GM23338 (cell line): ENCODE results near the gene SLC39A7. TPM values are rescaled to one million over a fixed set of nuclear protein-coding genes. Genes with fewer than 3 reads are reported as not detected.

Source experiments
- ATAC-seq: fragments of 200-7000 bp; cut with Tn5 transposase; 3 replicates; pipeline ENCODE4 v1.9.1; 2020
- DNase-seq: peaks from one replicate; pipeline ENCODE4 v3.0.0-alpha.2; 2015; ENCODE audit warnings: low spot score
- H2AFZ ChIP-seq: fragments of 200-600 bp; sonication (generic); 2 replicates; pipeline ENCODE4 v1.8.0; 2016; ENCODE audit warnings: antibody characterized with exemption, mild to moderate bottlenecking, moderate library complexity
- H3F3A ChIP-seq: fragments of 200-600 bp; sonication (generic); replicated peaks from 2 replicates; pipeline ENCODE4 v1.8.0; 2017; ENCODE audit warnings: antibody characterized with exemption, mixed run types, low read depth
- H3K27ac ChIP-seq: fragments of 200-600 bp; sonication (generic); 2 replicates; pipeline ENCODE4 v1.6.1; 2016; ENCODE audit warnings: low read depth
- H3K27me3 ChIP-seq: fragments of 200-600 bp; sonication (generic); 2 replicates; pipeline ENCODE4 v1.8.0; 2016; ENCODE audit warnings: mild to moderate bottlenecking, mixed run types, moderate library complexity; ENCODE audit not compliant: insufficient read depth
- H3K36me3 ChIP-seq: fragments of 200-600 bp; sonication (generic); 2 replicates; pipeline ENCODE4 v1.8.0; 2016; ENCODE audit warnings: mild to moderate bottlenecking; ENCODE audit not compliant: insufficient read depth
- H3K4me1 ChIP-seq: fragments of 200-600 bp; sonication (generic); 2 replicates; pipeline ENCODE4 v1.8.0; 2016; ENCODE audit warnings: mild to moderate bottlenecking, moderate library complexity; ENCODE audit not compliant: insufficient read depth
- H3K4me2 ChIP-seq: fragments of 200-600 bp; sonication (generic); 2 replicates; pipeline ENCODE4 v1.7.1; 2017; ENCODE audit warnings: mixed run types
- H3K4me3 ChIP-seq: fragments of 200-600 bp; sonication (generic); 2 replicates; pipeline ENCODE4 v1.6.1; 2016; ENCODE audit warnings: mixed run types
- H3K79me2 ChIP-seq: fragments of 200-600 bp; sonication (generic); replicated peaks from 2 replicates; pipeline ENCODE4 v1.8.0; 2017; ENCODE audit warnings: mild to moderate bottlenecking; ENCODE audit not compliant: insufficient read depth
- H3K9me2 ChIP-seq: fragments of 200-600 bp; sonication (generic); 2 replicates; pipeline ENCODE4 v1.8.0; 2017; ENCODE audit not compliant: insufficient read depth
- H4K20me1 ChIP-seq: fragments of 200-600 bp; sonication (generic); replicated peaks from 2 replicates; pipeline ENCODE4 v1.8.0; 2017; ENCODE audit warnings: mild to moderate bottlenecking; ENCODE audit not compliant: insufficient read depth
- H3K27ac Mint-ChIP-seq: 2 replicates; pipeline ENCODE4 v1.8.0; 2020; ENCODE audit warnings: inconsistent platforms, mild to moderate bottlenecking, moderate library complexity, mixed read lengths
- H3K27me3 Mint-ChIP-seq: 3 replicates; pipeline ENCODE4 v1.8.0; 2022; ENCODE audit warnings: low read depth, mild to moderate bottlenecking, moderate library complexity, mixed read lengths, inconsistent platforms; ENCODE audit not compliant: insufficient read depth, poor library complexity
- H3K36me3 Mint-ChIP-seq: 3 replicates; pipeline ENCODE4 v1.8.0; 2021; ENCODE audit warnings: low read depth, mild to moderate bottlenecking, inconsistent platforms, moderate library complexity, mixed read lengths
- H3K4me1 Mint-ChIP-seq: 3 replicates; pipeline ENCODE4 v1.8.0; 2020; ENCODE audit warnings: mild to moderate bottlenecking, inconsistent platforms, mixed read lengths
- H3K4me3 Mint-ChIP-seq: 3 replicates; pipeline ENCODE4 v1.8.0; 2021; ENCODE audit warnings: moderate library complexity, mild to moderate bottlenecking, inconsistent platforms, mixed read lengths
- H3K9me3 Mint-ChIP-seq: 3 replicates; pipeline ENCODE4 v1.8.0; 2020; ENCODE audit warnings: moderate library complexity, mild to moderate bottlenecking, inconsistent platforms, mixed read lengths
- CREB1 ChIP-seq: fragments of 250-450 bp; sonication (Bioruptor Pico); IDR thresholded peaks from 2 replicates; pipeline ENCODE4 v1.5.0; 2020; ENCODE audit warnings: low read depth, mild to moderate bottlenecking, moderate library complexity
- ETS1 ChIP-seq: IDR thresholded peaks from 2 replicates; pipeline ENCODE4 v1.6.1; 2016; ENCODE audit warnings: antibody characterized with exemption
- EZH2 ChIP-seq: fragments of 200-600 bp; sonication (generic); IDR thresholded peaks from one replicate; pipeline ENCODE4 v1.8.0; 2017; ENCODE audit warnings: antibody characterized with exemption, mild to moderate bottlenecking, low read depth; ENCODE audit not compliant: unreplicated experiment
- EZH2phosphoT487 ChIP-seq: fragments of 200-600 bp; sonication (generic); IDR thresholded peaks from one replicate; pipeline ENCODE4 v1.8.1; 2018; ENCODE audit warnings: antibody characterized with exemption; ENCODE audit not compliant: unreplicated experiment
- JUNB ChIP-seq: IDR thresholded peaks from one replicate; pipeline ENCODE4 v1.6.1; 2016; ENCODE audit warnings: antibody characterized with exemption; ENCODE audit not compliant: unreplicated experiment
- NANOG ChIP-seq: IDR thresholded peaks from 2 replicates; pipeline ENCODE4 v1.6.1; 2016; ENCODE audit warnings: antibody characterized with exemption, borderline replicate concordance
- POLR2AphosphoS5 ChIP-seq: IDR thresholded peaks from 2 replicates; pipeline ENCODE4 v1.6.1; 2016; ENCODE audit warnings: antibody characterized with exemption, low read depth
- STAT1 ChIP-seq: IDR thresholded peaks from one replicate; pipeline ENCODE4 v1.6.1; 2016; ENCODE audit warnings: antibody characterized with exemption; ENCODE audit not compliant: unreplicated experiment
- ZNF114 ChIP-seq: fragments of 250-450 bp; sonication (Bioruptor Pico); IDR thresholded peaks from 2 replicates; pipeline ENCODE4 v1.5.0; 2020; ENCODE audit warnings: mild to moderate bottlenecking, moderate library complexity
- ZNF462 ChIP-seq: fragments of 250-450 bp; sonication (Bioruptor Pico); IDR thresholded peaks from 2 replicates; pipeline ENCODE4 v1.5.0; 2020; ENCODE audit warnings: mild to moderate bottlenecking, moderate library complexity
- long read RNA-seq: library from polyadenylated mRNA; unstranded; transcript quantifications from one replicate; pipeline ENCODE4 v2.0.0, GENCODE V29; 2020; ENCODE audit not compliant: unreplicated experiment
- polyA plus RNA-seq: library from polyadenylated mRNA; unstranded; fragments of >200 nt; fragmentation: Nextera tagmentation; extraction: Ambion mirVana; gene quantifications from 2 replicates; pipeline ENCODE4 v1.2.1, GENCODE V29; 2016
- total RNA-seq: library from RNA; depleted of rRNA; stranded (reverse); fragments of >200 nt; shearing (Covaris generic); gene quantifications from 2 replicates; pipeline ENCODE4 v1.2.3, GENCODE V29; 2014; rRNA removed
- TF ChIP-seq, protein P1 (sequence below), 2 experiments: fragments of 200-600 bp in 1 of 2; sonication (generic) in 1 of 2; conservative IDR thresholded peaks; 2 replicates each; pipeline versions ENCODE4 v1.5.1 to v1.6.1; 2016 to 2017; ENCODE audit warnings: antibody characterized with exemption in 2 of 2, low read depth in 2 of 2, mild to moderate bottlenecking in 2 of 2, moderate library complexity in 1 of 2
- TF ChIP-seq, protein P2 (sequence below): IDR thresholded peaks from one replicate; pipeline ENCODE4 v1.6.1; 2018; ENCODE audit warnings: antibody characterized with exemption; ENCODE audit not compliant: unreplicated experiment

The SLC39A7 gene
- 75.9 and 79.9 TPM in 2 replicates for total RNA-seq
- 9.0 and 9.2 TPM in 2 replicates for polyA plus RNA-seq
- long read RNA-seq, partial matches to known transcripts: 5 of 7 reads
- long read RNA-seq, other reads (novel, unspliced or antisense): 0 of 7 reads

DNA sequence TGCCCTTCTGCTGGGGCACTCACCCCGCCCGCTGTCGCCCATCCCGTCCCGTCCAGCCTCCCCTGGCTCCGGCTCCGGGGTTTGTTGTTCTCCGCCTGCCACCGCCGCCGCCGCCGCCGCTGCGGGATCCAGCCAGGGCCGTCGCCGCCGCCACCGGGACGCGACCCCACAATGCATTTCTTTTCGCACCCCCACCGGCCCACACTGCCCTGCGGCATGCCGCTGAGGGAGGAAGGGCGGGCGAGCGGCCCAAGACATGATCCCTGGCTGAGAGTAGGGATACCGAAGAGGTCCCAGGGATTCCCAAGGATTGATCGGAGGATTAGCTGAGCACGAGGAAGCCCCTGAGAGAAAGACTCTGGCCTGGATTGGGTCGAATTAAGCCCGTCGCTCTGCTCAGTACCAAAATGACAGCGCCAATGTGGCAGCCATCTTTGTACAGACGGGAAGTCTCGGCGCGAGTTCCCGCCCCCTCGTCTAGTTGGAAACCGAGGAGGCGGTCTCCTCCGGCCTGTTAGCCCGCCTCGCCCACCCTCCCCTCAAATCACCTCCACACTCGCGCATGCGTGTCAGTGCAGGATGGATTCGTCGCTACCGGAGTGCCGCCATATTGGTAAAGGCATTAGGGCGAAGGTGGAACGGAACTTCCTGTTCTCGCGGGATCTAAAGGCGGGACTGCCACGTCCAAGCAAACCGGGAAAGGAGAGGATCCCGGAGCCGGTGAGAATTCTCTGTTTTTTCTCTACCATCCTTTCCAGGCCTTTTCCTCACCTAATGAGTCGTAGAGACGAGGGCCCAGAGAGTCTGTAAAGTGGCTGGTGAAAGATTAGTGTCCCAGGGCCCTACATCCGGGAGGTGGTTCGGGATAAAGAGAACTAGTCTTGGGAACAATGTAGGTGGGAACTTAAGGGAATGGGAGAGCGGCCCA lies at the start of gene SLC39A7, which contains the start of gene RXRB:
SLC39A7 (plus strand) TSS at position 649 of the 928 bp plus-strand sequence. CDS start 379 bp downstream, outside the sequence.
RXRB (minus strand) TSS at position 447 of the 928 bp plus-strand sequence; CDS start at position 258, 189 bp downstream.
- peak within 1 kb of the TSS; percentile 100 for H3K4me3 Mint-ChIP-seq
- H3K36me3 ChIP-seq: peaks cover 11% of the 10 kb centered on the region; the same call in 1 of the 2 replicates
- H3K27ac Mint-ChIP-seq: peak within 1 kb of the TSS; percentile 99
- H2AFZ ChIP-seq: peak within 1 kb of the TSS; percentile 98
- no peaks in the 10 kb centered on the region; the same call in 1 of the 3 replicates for H3K9me3 Mint-ChIP-seq
- peak within 1 kb of the TSS; percentile 93 for H3K4me3 ChIP-seq
- peak within 1 kb of the TSS; percentile 98 for H3K4me2 ChIP-seq
- DNase-seq (peak; percentile 99), ATAC-seq (peak; percentile 41)
- H3K4me1 ChIP-seq: peaks cover 23% of the 10 kb centered on the region
- H4K20me1 ChIP-seq: peaks cover 22% of the 10 kb centered on the region
- peaks cover 38% of the 10 kb centered on the region for H3K36me3 Mint-ChIP-seq
- H3K27me3 ChIP-seq: peaks cover 6% of the 10 kb centered on the region
- peaks cover 23% of the 10 kb centered on the region for H3K79me2 ChIP-seq
- peaks cover 37% of the 10 kb centered on the region for H3F3A ChIP-seq
- peak within 1 kb of the TSS; percentile 95 for H3K27ac ChIP-seq
- H3K9me2 ChIP-seq: no peaks in the 10 kb centered on the region
- peaks cover 22% of the 10 kb centered on the region for H3K27me3 Mint-ChIP-seq
- H3K4me1 Mint-ChIP-seq: peaks cover 62% of the 10 kb centered on the region
- TF ChIP-seq EZH2phosphoT487 (no peak), JUNB (no peak), ETS1 (0 out of 2 replicates have a peak, but pooled peaks have one; percentile 24), ZNF114 (CRISPR knock-in tag) (peak; percentile 37; the same call in 1 of the 2 replicates), NANOG (no peak), ZNF462 (no peak), STAT1 (no peak), CREB1 (CRISPR knock-in tag) (no peak; the same call in 1 of the 2 replicates), EZH2 (no peak), POLR2AphosphoS5 (peak; percentile 62)
- TF ChIP-seq, protein P1, sequence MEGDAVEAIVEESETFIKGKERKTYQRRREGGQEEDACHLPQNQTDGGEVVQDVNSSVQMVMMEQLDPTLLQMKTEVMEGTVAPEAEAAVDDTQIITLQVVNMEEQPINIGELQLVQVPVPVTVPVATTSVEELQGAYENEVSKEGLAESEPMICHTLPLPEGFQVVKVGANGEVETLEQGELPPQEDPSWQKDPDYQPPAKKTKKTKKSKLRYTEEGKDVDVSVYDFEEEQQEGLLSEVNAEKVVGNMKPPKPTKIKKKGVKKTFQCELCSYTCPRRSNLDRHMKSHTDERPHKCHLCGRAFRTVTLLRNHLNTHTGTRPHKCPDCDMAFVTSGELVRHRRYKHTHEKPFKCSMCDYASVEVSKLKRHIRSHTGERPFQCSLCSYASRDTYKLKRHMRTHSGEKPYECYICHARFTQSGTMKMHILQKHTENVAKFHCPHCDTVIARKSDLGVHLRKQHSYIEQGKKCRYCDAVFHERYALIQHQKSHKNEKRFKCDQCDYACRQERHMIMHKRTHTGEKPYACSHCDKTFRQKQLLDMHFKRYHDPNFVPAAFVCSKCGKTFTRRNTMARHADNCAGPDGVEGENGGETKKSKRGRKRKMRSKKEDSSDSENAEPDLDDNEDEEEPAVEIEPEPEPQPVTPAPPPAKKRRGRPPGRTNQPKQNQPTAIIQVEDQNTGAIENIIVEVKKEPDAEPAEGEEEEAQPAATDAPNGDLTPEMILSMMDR (conservative IDR thresholded peaks at IDR 0.05; ENCODE audit: low read depth in 2 of 2): no peak
- TF ChIP-seq, protein P2, sequence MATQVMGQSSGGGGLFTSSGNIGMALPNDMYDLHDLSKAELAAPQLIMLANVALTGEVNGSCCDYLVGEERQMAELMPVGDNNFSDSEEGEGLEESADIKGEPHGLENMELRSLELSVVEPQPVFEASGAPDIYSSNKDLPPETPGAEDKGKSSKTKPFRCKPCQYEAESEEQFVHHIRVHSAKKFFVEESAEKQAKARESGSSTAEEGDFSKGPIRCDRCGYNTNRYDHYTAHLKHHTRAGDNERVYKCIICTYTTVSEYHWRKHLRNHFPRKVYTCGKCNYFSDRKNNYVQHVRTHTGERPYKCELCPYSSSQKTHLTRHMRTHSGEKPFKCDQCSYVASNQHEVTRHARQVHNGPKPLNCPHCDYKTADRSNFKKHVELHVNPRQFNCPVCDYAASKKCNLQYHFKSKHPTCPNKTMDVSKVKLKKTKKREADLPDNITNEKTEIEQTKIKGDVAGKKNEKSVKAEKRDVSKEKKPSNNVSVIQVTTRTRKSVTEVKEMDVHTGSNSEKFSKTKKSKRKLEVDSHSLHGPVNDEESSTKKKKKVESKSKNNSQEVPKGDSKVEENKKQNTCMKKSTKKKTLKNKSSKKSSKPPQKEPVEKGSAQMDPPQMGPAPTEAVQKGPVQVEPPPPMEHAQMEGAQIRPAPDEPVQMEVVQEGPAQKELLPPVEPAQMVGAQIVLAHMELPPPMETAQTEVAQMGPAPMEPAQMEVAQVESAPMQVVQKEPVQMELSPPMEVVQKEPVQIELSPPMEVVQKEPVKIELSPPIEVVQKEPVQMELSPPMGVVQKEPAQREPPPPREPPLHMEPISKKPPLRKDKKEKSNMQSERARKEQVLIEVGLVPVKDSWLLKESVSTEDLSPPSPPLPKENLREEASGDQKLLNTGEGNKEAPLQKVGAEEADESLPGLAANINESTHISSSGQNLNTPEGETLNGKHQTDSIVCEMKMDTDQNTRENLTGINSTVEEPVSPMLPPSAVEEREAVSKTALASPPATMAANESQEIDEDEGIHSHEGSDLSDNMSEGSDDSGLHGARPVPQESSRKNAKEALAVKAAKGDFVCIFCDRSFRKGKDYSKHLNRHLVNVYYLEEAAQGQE: peak; percentile 14
